C4-2B (cell line): ENCODE data around the gene UBASH3B.

Experiments used
- CTCF ChIP-seq: fragments of 450-650 bp; conservative IDR thresholded peaks from 2 replicates; pipeline ENCODE4 v1.5.1; 2017; ENCODE audit warnings: mild to moderate bottlenecking
- ZFX ChIP-seq: fragments of 450-650 bp; IDR thresholded peaks from 2 replicates; pipeline ENCODE4 v1.6.1; 2017

GRCh38 chr11:122706291-122707088 is 51.0 kb downstream of the UBASH3B start:
- TF ChIP-seq CTCF (no peak), ZFX (no peak)
